Mucosa of gallbladder (tissue), 1 donor: ENCODE data around the gene OCRL. TPM values are rescaled to one million over a fixed set of nuclear protein-coding genes. Genes with fewer than 3 reads are reported as not detected.
"Not testable (repeated sequence)": the region's sequence is repeated elsewhere in the genome, so short reads cannot be mapped to it uniquely, and the experiment has no call there.

Experiments used
- DNase-seq: peaks from one replicate; pipeline ENCODE4 v3.0.0-alpha.2; 2020; ENCODE audit warnings: low spot score
- total RNA-seq: library from RNA; stranded (reverse); gene quantifications from one replicate; pipeline ENCODE4 v1.2.1, GENCODE V29; 2021
- donor health status: DM: no; HTN: no; CAD: no.

OCRL gene
- total RNA-seq, 1 donor from 2014 or later = 30.3 TPM

DNA sequence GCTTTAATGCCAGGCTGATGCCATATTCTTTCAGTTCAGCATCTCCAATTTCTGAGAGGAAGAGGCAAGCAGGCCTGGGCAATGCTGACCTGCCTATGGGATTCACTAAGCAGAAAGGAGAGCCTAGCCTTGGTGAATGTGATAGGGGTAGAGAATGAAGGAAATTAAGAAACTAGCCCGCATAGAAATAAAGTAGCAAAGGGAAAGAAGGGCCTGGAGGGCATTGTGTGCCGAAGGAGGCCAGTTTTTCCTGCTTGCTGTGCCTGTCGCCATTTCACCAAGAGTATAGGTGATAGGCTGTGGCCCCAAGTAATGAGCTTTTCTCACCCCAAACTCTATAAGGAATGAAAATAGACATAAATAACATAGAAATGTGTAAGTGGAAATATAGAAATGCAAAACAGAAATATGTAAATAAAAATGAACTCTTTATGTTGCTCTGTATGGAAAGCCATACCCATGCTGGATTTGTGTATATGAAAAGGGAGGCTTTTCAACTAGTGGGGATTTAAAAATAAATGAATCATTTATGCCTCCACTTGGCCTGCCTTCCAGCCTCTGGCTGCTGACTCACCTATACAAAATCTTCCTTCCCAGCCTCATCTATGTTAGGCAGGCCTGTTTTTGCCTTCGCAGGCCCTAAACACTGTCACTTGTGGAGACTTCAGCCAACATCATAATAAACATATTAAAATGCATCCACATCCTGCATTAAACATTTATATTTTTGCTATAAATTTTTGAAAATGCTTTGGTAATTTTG lies 5.1 kb upstream of the OCRL start:
- no peak for DNase-seq

DNA sequence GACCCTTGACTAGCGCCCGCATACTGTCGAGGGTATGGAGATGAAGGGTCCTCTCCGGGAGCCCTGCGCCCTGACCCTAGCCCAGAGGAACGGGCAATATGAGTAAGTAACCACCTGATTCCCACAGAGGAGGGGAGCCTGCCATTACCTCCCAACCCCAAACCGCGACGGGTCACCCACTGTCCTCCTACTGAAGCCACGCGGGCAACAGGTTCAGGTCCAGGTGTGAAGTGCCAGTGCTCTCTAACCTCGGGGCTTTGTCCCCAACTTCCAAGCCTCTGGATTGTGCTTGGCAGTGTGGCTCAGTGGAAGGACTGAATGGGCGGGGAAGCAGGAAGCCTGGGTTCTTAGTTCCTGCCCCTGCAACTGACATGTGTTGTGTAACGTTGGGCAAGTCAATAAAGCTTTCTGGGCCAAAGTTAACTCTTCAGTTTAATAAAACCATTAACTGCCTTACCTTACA lies 694 bp downstream of the OCRL start:
- DNase-seq = no peak

DNA sequence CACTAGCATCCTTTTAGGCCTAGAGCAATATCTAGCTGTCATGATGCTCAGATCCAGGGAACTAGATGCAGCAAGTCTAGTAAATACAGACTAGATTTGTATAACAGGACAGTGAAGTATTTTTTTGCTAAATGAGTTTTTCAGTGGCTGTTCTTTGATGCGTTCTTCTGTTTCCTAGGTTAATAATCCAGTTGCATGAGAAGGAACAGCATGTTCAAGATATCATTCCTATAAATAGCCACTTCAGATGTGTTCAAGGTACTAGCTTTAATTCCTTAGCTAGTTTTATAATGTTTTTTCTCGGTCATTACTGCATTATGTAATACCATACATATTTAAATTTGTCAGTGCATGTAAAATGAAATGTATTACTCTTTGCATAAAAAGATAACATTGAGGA lies 4.7 kb downstream of the OCRL start:
- DNase-seq = no peak

DNA sequence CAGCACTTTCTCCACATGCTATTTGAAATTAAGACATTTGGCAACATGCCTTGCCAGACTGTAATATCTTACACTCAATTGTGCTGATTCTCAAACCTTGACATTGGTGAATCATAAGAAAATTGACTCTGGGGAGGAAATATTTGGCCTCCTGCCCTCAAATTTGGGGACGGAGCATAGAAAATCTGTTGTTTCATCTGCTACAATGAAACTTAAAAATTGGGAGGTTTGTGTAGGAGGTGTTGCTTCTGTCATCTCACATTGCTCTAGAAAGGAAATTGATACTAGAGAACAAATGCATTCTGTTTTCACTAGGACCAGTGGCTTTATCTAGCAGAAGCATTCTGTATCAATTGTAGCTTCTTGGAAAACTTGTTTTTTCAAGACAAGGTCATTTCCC lies 5.3 kb downstream of the OCRL start:
- DNase-seq = no peak

DNA sequence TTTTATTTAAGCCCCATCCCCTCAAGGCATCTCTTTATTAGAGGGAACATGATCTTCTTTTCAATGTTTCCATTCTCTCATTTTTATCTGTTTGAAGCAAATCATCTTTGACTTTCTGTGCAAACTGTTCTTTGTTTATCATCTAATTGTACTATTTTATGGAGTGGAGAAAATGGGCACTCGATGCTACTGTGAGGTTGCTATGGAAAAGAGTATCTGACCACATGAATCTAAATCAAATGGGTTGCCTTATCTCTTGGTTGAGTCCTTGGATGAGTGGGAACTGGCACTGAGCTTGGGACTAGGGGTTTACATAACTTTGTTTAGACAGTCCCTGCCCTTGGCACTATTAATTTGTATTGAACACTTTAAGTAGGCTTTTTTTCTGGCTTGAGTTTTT lies 9.1 kb downstream of the OCRL start:
- DNase-seq = no peak

DNA sequence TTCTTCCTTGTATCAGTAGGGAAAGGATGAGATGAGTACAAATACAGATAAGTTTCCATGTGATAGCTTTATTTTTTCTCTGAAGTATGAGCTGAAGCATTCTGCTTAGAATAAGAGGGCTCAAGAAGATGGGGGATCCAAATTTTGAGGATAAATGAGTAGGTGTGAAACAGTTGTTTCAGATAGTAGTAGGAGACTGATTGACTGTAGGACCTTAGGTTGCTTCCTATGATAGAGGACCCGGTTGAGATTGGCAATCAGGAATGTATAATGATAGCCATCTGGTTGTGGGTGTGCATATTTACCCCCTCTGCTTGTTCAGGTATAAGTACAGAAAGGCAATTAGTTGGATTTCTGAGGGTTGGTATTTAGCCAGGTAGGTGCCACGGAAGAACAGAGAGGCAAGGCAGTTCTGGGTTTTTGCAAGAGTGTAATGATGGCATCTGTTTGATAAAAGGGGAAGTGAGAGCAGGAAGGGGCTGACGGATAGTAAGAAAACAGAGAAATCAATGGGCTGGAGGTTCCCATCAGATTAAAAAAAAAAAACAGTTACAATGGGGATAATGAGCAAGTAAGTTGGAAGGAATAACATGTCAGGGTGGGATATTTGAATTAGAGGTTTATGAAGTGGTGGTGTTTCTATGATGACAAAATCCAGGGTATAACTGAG lies 13.7 kb downstream of the OCRL start:
- DNase-seq = no peak

DNA sequence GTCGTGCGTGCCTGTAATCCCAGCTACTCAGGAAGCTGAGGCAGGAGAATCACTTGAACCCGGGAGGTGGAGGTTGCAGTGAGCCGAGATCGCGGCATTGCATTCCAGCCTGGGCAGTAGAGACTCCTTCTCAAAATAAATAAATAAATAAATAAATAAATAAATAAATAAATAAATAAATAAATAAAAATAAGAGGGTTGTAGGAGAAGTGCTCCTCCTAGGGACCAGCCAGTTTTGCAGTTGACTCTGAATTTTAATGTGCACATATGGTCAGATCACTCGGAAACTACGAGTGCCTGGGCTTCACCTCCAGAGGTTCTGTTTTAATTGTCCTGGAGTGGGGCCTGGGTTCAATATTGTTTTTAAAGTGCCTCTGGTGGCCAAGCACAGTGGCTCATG lies 14.8 kb downstream of the OCRL start:
- DNase-seq = not testable (repeated sequence)

DNA sequence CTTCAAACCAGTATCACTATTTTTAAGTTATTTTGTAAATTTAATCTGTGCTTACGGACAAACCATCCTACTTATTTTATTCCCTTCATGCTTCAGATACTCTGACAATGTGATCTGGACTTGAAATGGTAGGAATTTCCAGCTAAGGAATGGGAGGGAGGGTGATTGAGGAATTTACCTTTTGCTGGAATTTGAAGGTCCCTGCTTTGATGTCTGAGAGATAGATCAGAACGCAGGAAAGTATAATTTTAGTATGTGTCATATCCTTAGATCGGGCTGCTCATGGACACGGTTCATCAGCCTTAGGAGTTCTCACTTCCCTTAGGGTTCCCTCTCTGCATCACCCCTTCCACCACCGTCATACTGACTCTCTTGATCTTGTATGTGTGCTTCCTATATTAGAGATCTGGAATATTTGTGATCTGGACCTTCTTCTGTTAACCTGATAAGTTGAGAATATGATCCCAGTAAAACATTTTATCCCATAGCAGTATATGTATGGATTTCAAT lies 16.8 kb downstream of the OCRL start:
- DNase-seq = no peak

- DNase-seq = no peak
These were observed 17.9 kb downstream of the OCRL start for GRCh38 chrX:129557844-129558480.

- no peak for DNase-seq
These were observed 19.7 kb downstream of the OCRL start for GRCh38 chrX:129559783-129560182.

DNA sequence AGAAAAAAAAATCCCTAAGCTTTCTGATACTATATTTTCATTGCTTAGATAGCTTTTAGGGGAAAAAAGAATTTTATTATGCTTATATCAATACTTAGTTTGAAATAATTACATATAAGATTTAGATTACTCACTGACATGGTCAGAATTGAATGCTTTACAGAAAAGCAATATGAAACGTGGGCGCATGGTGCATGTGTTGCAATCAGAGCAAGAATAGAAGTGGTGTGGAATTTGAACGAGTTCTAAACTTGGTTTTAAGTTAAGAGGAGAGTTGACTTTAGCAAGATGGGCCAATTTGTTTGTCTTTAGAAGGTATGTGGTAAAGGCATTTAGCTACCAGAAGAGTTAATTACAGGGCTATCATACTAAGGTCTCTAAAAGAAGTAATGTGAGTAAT lies 21.4 kb downstream of the OCRL start:
- DNase-seq = no peak

DNA sequence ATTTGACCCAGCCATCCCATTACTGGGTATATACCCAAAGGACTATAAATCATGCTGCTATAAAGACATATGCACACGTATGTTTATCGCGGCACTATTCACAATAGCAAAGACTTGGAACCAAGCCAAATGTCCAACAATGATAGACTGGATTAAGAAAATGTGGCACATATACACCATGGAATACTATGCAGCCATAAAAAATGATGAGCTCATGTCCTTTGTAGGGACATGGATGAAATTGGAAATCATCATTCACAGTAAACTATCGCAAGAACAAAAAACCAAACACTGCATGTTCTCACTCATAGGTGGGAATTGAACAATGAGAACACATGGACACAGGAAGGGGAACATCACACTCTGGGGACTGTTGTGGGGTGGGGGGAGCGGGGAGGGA lies 24.3 kb downstream of the OCRL start:
- not testable (repeated sequence) for DNase-seq

- DNase-seq = no peak
These were observed 25.1 kb downstream of the OCRL start for GRCh38 chrX:129565046-129565650.

GRCh38 chrX:129566073-129566472 lies 26.0 kb downstream of the OCRL start:
- DNase-seq = no peak

GRCh38 chrX:129568349-129568748 lies 28.3 kb downstream of the OCRL start:
- no peak for DNase-seq

DNA sequence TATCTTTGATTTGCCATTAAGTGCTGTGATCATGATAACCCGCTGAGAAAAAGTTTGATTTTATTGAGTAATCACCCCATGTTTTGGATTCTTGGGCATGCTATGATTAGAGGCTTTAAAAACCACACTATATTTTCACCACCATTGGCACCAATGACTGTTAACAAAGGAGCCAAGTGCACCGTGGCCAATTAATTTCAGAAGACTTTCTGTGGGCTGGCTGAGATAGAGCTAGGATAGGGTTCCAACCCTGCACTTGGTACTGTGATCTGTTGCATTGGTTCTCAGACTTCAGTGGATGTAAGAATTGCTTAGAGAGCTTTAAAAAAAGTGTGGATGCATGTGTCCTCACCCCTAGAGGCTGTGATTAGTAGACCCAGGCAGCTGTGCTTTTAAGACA lies 32.4 kb downstream of the OCRL start:
- DNase-seq = no peak

- not testable (repeated sequence) for DNase-seq
These were observed 33.6 kb downstream of the OCRL start for GRCh38 chrX:129573652-129574051.

DNA sequence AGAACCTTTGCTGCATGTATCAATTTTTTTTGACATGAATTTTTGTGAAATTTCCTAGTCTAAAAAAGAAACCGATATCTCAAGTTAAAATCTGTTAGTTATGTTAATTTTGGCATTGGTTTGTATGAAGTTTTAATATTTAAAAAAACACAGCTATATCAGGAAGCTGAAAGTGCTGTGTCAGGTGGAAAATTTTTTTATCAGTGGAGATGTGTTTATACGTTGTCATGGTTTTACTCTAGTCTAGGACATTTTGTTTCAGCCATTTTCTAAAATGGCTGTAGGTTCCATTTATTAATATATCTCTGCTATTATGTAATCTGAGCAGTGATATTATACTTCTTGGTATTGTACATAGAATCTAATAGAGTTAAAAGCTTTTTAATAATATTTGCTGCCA lies 34.2 kb downstream of the OCRL start:
- DNase-seq = no peak

DNA sequence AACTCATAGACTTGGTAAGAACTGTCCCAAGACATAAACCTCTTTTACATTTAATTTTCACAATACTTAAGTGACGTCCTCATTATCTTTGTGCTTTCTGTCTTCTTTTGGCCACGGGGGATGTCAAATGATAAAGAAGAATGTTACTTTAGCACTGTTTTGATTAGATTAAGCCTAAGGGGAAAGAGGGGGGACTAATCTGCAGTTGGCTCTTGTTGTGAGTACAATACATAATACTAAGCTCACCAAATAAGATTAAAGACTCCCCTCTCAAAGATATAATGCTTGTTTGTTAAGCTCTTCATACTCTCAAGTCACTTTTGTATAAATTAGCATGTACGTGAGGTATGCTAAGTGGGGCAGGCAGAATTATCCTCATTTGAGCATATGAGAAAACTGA lies 36.5 kb downstream of the OCRL start:
- DNase-seq = no peak

GRCh38 chrX:129577473-129577872 lies 37.4 kb downstream of the OCRL start:
- no peak for DNase-seq

- no peak for DNase-seq
These were observed 37.8 kb downstream of the OCRL start for GRCh38 chrX:129577877-129578276.

DNA sequence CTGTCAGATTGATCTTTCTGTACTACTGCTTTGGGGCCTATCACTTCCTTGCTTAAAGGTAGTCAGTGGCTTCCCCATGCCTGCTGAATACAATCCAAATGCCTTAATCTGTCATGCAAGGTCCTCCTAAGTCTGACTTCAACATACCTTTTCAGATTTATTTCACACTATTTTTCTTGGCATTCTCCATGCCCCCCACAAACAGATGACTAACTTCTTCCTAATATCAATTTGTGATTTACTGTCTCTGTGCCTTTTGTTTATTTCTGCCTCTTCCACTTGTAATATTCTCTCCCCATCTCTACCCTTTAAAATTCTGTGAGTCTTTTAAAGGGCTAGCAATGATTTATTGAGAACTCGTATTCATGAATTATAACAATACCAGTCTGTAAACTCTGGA lies 41.8 kb downstream of the OCRL start:
- no peak for DNase-seq
